Measurements from ENCODE around the gene SRSF1.

SRSF1 gene

DNA sequence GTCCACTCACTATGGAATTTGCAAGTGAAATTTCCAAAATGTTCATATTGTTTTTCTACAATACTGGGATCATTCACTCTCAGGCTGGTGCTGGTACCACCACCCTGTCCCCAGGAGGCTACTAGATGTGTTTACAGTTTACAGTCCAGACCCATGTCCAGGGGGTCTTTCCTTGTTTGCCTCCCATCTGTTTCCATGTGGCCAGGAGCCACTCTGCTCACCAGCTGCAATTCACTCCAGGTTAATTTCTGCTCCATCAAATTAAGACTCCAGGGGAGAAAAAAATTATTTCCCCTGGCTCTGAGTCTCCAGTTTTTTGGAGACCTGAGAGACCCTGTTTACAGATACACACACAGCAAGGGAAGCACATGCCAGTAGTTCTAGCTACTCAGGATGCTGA lies 12.5 kb upstream of the SRSF1 start:
- Histone ChIP-seq H3K4me3 (ENCODE audit: low read length in 2 of 2) (no peak overlapping the region), H3K9me3 (ENCODE audit: control insufficient read depth in 2 of 2, low read length in 2 of 2) (no peaks in the 10 kb centered on the region), H3K27me3 (ENCODE audit: control insufficient read depth in 2 of 2, insufficient read depth in 2 of 2, low read length in 2 of 2) (no peaks in the 10 kb centered on the region), H3K27ac (ENCODE audit: low read depth in 2 of 2, low read length in 2 of 2) (no peak overlapping the region), H3K36me3 (ENCODE audit: control insufficient read depth in 2 of 2, insufficient read depth in 2 of 2, low read length in 2 of 2) (no peaks in the 10 kb centered on the region), H3K9ac (ENCODE audit: low read depth in 1 of 2, low read length in 2 of 2) (no peak overlapping the region), H3K4me1 (ENCODE audit: control insufficient read depth in 2 of 2, insufficient read depth in 2 of 2, low read length in 2 of 2) (no peaks in the 10 kb centered on the region)

DNA sequence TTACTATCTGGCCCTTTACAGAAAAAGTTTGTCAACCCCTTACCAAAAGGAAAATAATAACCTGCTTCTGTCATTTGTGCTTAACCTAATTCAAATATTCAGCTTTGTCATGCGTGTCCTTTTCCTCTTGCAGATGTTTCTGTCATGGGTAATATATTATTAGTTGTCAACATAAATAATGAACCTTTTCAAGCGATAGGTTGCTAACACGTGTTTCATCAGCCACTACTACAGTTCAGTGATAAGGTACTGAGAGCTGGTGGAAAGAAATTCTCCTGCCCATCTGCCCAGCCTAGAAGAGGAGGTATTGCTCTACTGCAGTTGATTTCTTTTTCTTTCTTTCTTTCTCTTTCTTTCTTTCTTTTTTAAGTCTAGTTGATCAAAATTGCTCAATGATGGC lies 12.0 kb upstream of the SRSF1 start:
- H3K9ac ChIP-seq (ENCODE audit: low read depth in 1 of 2, low read length in 2 of 2), result no peak overlapping the region
- H3K4me1 ChIP-seq (ENCODE audit: control insufficient read depth in 2 of 2, insufficient read depth in 2 of 2, low read length in 2 of 2), result no peaks in the 10 kb centered on the region
- no peak overlapping the region for H3K4me3 ChIP-seq (ENCODE audit: low read length in 2 of 2)
- H3K36me3 ChIP-seq (ENCODE audit: control insufficient read depth in 2 of 2, insufficient read depth in 2 of 2, low read length in 2 of 2), result no peaks in the 10 kb centered on the region
- H3K27me3 ChIP-seq (ENCODE audit: control insufficient read depth in 2 of 2, insufficient read depth in 2 of 2, low read length in 2 of 2), result no peaks in the 10 kb centered on the region
- H3K9me3 ChIP-seq (ENCODE audit: control insufficient read depth in 2 of 2, low read length in 2 of 2), result no peaks in the 10 kb centered on the region
- no peak overlapping the region for H3K27ac ChIP-seq (ENCODE audit: low read depth in 2 of 2, low read length in 2 of 2)

DNA sequence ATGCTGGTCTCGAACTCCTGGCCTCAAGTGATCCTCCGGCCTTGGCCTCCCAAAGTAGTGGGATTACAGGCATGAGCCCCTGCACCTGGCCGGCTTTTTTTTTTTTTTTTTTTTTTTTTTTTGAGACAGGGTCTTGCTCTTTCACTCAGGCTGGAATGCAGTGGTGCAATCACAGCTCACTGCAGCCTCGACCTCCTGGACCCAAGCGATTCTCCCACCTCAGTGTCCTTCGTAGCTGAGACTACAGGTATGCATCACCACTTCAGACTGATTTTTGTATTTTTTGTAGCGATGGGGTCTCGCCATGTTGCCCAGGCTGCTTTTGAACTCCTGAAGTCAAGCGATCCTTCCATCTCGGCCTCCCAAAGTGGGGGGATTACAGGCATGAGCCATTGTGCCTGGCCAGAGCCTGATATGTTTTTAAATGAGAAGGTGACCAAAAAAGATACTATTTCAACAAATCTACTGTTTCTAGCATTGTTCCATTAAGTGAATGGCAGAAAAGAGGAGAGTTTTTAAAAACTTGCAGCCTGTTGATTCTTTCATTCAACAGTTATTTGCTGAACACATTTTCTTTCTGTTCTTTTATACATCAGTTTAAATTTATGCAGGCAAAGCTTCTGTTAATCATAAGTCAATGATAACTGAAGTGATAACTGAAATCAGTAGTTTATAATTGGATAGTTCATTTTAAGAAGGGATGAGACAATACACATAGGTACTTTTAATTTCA lies 3.2 kb upstream of the SRSF1 start:
- Histone ChIP-seq H3K4me3 (ENCODE audit: low read length in 2 of 2) (no peak overlapping the region), H3K36me3 (ENCODE audit: control insufficient read depth in 2 of 2, insufficient read depth in 2 of 2, low read length in 2 of 2) (peaks cover 6% of the 10 kb centered on the region in 2 donors), H3K9me3 (ENCODE audit: control insufficient read depth in 2 of 2, low read length in 2 of 2) (no peaks in the 10 kb centered on the region), H3K9ac (ENCODE audit: low read depth in 1 of 2, low read length in 2 of 2) (no peak overlapping the region), H3K4me1 (ENCODE audit: control insufficient read depth in 2 of 2, insufficient read depth in 2 of 2, low read length in 2 of 2) (peaks cover 14 to 16% of the 10 kb centered on the region in 2 donors), H3K27me3 (ENCODE audit: control insufficient read depth in 2 of 2, insufficient read depth in 2 of 2, low read length in 2 of 2) (no peaks in the 10 kb centered on the region), H3K27ac (ENCODE audit: low read depth in 2 of 2, low read length in 2 of 2) (no peak overlapping the region)

DNA sequence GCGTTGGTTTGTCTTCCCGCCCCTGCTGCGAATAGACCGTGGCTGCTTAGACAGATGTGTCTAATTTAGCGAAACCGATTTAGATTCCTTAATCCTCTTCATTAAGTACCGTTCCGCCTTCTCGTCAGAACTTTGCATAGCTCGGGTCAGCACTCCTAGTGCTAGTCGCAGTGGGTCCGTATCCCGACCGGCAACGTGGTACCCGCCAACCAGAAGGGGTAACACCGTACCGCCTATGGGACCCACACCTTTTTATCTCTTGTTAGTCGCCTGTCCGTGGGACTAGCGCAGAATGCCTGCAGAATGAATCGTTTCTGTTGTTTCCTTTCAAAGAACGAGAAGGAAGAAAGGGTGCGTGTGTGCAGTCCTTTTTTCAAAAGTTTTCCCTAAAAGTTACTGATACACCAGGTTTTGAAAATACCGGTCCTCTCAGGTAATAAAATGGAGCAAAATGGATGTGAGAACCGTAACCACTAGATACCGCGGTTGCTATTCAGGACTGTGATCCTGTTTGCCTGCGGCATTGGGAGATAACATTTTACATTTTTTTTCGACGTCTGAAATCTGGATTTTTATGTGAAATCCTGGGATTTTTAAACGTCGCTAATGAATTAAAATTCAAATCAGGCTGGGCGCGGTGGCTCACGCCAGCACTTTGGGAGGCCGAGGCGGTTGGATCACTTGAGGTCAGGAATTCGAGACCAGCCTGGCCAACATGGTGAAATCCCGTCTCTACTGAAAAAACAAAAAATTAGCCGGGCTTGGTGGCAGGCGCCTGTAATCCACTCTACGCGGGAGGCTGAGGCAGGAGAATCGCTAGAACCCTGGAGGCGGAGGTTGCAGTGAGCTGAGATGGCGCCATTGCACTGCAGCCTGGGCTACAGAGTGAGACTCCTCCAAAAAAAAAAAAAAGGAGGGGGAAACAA lies 998 bp upstream of the SRSF1 start:
- peaks cover 26 to 28% of the 10 kb centered on the region in 2 donors for H3K36me3 ChIP-seq (ENCODE audit: control insufficient read depth in 2 of 2, insufficient read depth in 2 of 2, low read length in 2 of 2)
- H3K4me1 ChIP-seq (ENCODE audit: control insufficient read depth in 2 of 2, insufficient read depth in 2 of 2, low read length in 2 of 2), result peaks cover 22 to 29% of the 10 kb centered on the region in 2 donors
- H3K9me3 ChIP-seq (ENCODE audit: control insufficient read depth in 2 of 2, low read length in 2 of 2), result no peaks in the 10 kb centered on the region
- peak overlapping the region; percentile 98 to 100 for H3K4me3 ChIP-seq (ENCODE audit: low read length in 2 of 2)
- peak overlapping the region; percentile 99 for H3K27ac ChIP-seq (ENCODE audit: low read depth in 2 of 2, low read length in 2 of 2)
- H3K27me3 ChIP-seq (ENCODE audit: control insufficient read depth in 2 of 2, insufficient read depth in 2 of 2, low read length in 2 of 2), result no peaks in the 10 kb centered on the region
- peak overlapping the region; percentile 96 to 100 for H3K9ac ChIP-seq (ENCODE audit: low read depth in 1 of 2, low read length in 2 of 2)

DNA sequence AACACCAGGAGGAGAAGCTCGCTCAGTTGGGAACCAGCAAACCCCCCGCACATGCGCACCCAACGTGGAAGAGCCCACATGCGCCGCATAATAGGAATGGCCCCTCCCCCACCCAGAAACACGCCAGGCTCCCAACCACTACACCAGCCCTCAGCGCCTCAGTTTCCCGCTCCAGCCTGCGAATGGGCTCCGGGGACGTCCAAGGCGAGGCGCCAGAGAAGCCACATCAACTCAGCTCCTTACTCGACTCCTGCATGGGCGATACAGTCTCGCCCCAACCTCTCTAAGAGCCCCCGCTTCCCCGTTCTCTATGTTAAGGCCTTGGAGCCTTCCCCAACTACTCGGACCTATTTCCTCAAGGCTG lies 504 bp downstream of the SRSF1 start:
- no peaks in the 10 kb centered on the region for H3K27me3 ChIP-seq (ENCODE audit: control insufficient read depth in 2 of 2, insufficient read depth in 2 of 2, low read length in 2 of 2)
- H3K4me3 ChIP-seq (ENCODE audit: low read length in 2 of 2), result peak overlapping the region; percentile 98 to 100
- H3K4me1 ChIP-seq (ENCODE audit: control insufficient read depth in 2 of 2, insufficient read depth in 2 of 2, low read length in 2 of 2), result peaks cover 22 to 29% of the 10 kb centered on the region in 2 donors
- peak overlapping the region; percentile 96 to 100 for H3K9ac ChIP-seq (ENCODE audit: low read depth in 1 of 2, low read length in 2 of 2)
- no peaks in the 10 kb centered on the region for H3K9me3 ChIP-seq (ENCODE audit: control insufficient read depth in 2 of 2, low read length in 2 of 2)
- H3K36me3 ChIP-seq (ENCODE audit: control insufficient read depth in 2 of 2, insufficient read depth in 2 of 2, low read length in 2 of 2), result peaks cover 38% of the 10 kb centered on the region in 2 donors
- H3K27ac ChIP-seq (ENCODE audit: low read depth in 2 of 2, low read length in 2 of 2), result peak overlapping the region; percentile 99

DNA sequence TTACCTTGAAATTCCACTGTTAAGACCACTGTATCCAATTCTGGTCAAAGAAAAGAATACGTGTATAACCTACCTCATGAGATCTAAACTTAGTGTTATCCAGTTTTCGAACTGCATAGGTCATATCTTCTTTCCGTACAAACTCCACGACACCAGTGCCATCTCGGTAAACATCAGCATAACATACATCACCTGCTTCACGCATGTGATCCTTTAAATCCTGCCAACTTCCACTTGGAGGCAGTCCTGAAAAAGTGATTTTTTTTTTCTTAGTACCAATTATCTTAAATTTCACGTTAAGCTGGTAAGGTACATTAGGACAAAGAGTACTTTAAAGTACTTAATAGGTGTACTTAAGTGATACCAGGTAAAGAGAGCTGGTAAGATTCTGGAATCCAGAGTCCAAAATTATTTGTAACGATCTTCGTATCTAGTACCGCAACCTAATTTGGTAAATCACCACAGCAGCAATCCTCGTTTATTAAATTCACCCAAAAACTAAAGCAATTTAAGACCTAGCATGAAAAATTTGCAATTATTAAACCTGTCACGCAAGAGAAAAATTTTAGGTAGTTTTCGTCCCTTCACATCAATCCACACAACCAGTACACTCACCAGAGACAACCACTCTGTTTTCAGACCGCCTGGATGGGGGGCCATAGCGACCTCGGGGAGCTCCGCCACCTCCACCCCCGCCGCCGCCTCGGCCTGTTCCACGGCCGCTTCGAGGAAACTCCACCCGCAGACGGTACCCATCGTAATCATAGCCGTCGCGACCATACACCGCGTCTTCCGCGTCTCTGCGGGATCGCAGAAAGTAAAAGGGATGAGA lies 1.1 kb downstream of the SRSF1 start:
- H3K27me3 ChIP-seq (ENCODE audit: control insufficient read depth in 2 of 2, insufficient read depth in 2 of 2, low read length in 2 of 2), result no peaks in the 10 kb centered on the region
- H3K36me3 ChIP-seq (ENCODE audit: control insufficient read depth in 2 of 2, insufficient read depth in 2 of 2, low read length in 2 of 2), result peaks cover 43 to 44% of the 10 kb centered on the region in 2 donors
- H3K27ac ChIP-seq (ENCODE audit: low read depth in 2 of 2, low read length in 2 of 2), result peak overlapping the region; percentile 99
- peak overlapping the region; percentile 96 to 100 for H3K9ac ChIP-seq (ENCODE audit: low read depth in 1 of 2, low read length in 2 of 2)
- peaks cover 22 to 29% of the 10 kb centered on the region in 2 donors for H3K4me1 ChIP-seq (ENCODE audit: control insufficient read depth in 2 of 2, insufficient read depth in 2 of 2, low read length in 2 of 2)
- H3K9me3 ChIP-seq (ENCODE audit: control insufficient read depth in 2 of 2, low read length in 2 of 2), result no peaks in the 10 kb centered on the region
- peak overlapping the region; percentile 98 to 100 for H3K4me3 ChIP-seq (ENCODE audit: low read length in 2 of 2)

DNA sequence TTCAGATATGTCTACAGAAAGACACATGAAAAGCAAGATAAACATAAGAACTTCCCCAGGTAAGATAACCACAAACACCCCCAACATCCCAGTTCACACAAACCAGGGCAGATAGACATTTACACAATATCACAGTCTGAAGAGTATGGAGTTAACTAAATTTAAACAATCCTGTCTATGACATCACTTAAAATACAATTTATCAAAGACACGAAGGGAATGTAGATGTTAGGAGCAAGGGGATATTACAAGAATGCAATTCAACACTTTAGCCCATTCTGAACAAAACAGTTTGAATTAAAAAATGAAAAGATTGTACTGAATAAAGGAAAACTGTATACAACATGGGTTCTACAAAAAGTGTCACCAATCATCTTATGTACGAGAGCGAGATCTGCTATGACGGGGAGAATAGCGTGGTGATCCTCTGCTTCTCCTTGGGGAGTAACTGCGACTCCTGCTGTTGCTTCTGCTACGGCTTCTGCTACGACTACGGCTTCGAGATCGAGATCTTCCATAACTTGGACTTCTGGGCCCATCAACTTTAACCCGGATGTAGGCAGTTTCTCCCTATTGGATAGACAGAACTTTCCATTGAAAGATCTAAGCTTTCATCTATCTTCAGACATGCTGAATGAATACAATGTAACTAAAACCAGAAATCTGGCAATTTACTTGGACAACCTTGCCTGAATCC lies 1.9 kb downstream of the SRSF1 start:
- H3K27ac ChIP-seq (ENCODE audit: low read depth in 2 of 2, low read length in 2 of 2), result no peak overlapping the region
- peak overlapping the region; percentile 96 to 100 for H3K9ac ChIP-seq (ENCODE audit: low read depth in 1 of 2, low read length in 2 of 2)
- H3K27me3 ChIP-seq (ENCODE audit: control insufficient read depth in 2 of 2, insufficient read depth in 2 of 2, low read length in 2 of 2), result no peaks in the 10 kb centered on the region
- peak overlapping the region; percentile 98 to 100 for H3K4me3 ChIP-seq (ENCODE audit: low read length in 2 of 2)
- H3K36me3 ChIP-seq (ENCODE audit: control insufficient read depth in 2 of 2, insufficient read depth in 2 of 2, low read length in 2 of 2), result peaks cover 49 to 51% of the 10 kb centered on the region in 2 donors
- peaks cover 22 to 29% of the 10 kb centered on the region in 2 donors for H3K4me1 ChIP-seq (ENCODE audit: control insufficient read depth in 2 of 2, insufficient read depth in 2 of 2, low read length in 2 of 2)
- no peaks in the 10 kb centered on the region for H3K9me3 ChIP-seq (ENCODE audit: control insufficient read depth in 2 of 2, low read length in 2 of 2)

DNA sequence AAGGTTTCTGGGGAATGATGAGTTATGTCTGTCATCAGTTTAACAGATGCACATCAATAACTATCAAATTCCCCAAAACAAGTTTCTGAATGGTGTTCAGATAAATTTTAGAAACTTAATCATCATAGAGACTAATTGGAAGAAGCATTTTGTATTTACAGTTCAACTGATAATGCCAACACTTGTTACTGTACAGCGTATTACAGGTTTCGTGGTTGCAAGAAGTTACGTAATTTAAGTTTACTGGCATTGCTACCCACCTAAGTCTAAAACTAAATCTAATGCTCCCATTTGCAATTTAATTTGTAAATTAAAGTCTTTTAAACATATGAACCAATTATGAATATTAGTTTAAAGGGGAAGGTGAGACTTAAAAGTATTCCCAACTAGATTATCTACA lies 3.0 kb downstream of the SRSF1 start:
- Histone ChIP-seq H3K4me3 (ENCODE audit: low read length in 2 of 2) (no peak overlapping the region), H3K9ac (ENCODE audit: low read depth in 1 of 2, low read length in 2 of 2) (no peak overlapping the region), H3K36me3 (ENCODE audit: control insufficient read depth in 2 of 2, insufficient read depth in 2 of 2, low read length in 2 of 2) (peaks cover 52 to 55% of the 10 kb centered on the region in 2 donors), H3K27me3 (ENCODE audit: control insufficient read depth in 2 of 2, insufficient read depth in 2 of 2, low read length in 2 of 2) (no peaks in the 10 kb centered on the region), H3K27ac (ENCODE audit: low read depth in 2 of 2, low read length in 2 of 2) (no peak overlapping the region), H3K4me1 (ENCODE audit: control insufficient read depth in 2 of 2, insufficient read depth in 2 of 2, low read length in 2 of 2) (peaks cover 22 to 29% of the 10 kb centered on the region in 2 donors), H3K9me3 (ENCODE audit: control insufficient read depth in 2 of 2, low read length in 2 of 2) (no peaks in the 10 kb centered on the region)

GRCh38 chr17:58002973-58003372 lies 4.1 kb downstream of the SRSF1 start:
- peaks cover 20 to 26% of the 10 kb centered on the region in 2 donors for H3K4me1 ChIP-seq (ENCODE audit: control insufficient read depth in 2 of 2, insufficient read depth in 2 of 2, low read length in 2 of 2)
- no peak overlapping the region for H3K27ac ChIP-seq (ENCODE audit: low read depth in 2 of 2, low read length in 2 of 2)
- H3K9me3 ChIP-seq (ENCODE audit: control insufficient read depth in 2 of 2, low read length in 2 of 2), result no peaks in the 10 kb centered on the region
- H3K36me3 ChIP-seq (ENCODE audit: control insufficient read depth in 2 of 2, insufficient read depth in 2 of 2, low read length in 2 of 2), result peaks cover 55 to 62% of the 10 kb centered on the region in 2 donors
- no peaks in the 10 kb centered on the region for H3K27me3 ChIP-seq (ENCODE audit: control insufficient read depth in 2 of 2, insufficient read depth in 2 of 2, low read length in 2 of 2)
- H3K9ac ChIP-seq (ENCODE audit: low read depth in 1 of 2, low read length in 2 of 2), result peak overlapping the region in 1 of 2 donors; percentile 29
- no peak overlapping the region for H3K4me3 ChIP-seq (ENCODE audit: low read length in 2 of 2)

All from mucosa of rectum (tissue), 2 donors.